Mucosa of stomach (tissue), 1 donor: Measurements from ENCODE around the gene PRDM15.
A peak's percentile ranks its signal among the peaks of the same experiment; 100 is the strongest.

ENCODE experiments used
- H3K27me3 ChIP-seq: one replicate; pipeline ENCODE4 v1.7.0; 2013; ENCODE audit warnings: mild to moderate bottlenecking, low read length; ENCODE audit not compliant: control insufficient read depth, insufficient read depth
- H3K36me3 ChIP-seq: one replicate; pipeline ENCODE4 v1.7.0; 2013; ENCODE audit warnings: low read length; ENCODE audit not compliant: control insufficient read depth, insufficient read depth
- H3K4me1 ChIP-seq: one replicate; pipeline ENCODE4 v1.7.0; 2013; ENCODE audit warnings: mild to moderate bottlenecking, low read length; ENCODE audit not compliant: control insufficient read depth, insufficient read depth
- H3K4me3 ChIP-seq: one replicate; pipeline ENCODE4 v1.7.0; 2013; ENCODE audit warnings: low read length
- H3K9ac ChIP-seq: one replicate; pipeline ENCODE4 v1.7.0; 2013; ENCODE audit warnings: mild to moderate bottlenecking, low read length, moderate library complexity
- H3K9me3 ChIP-seq: one replicate; pipeline ENCODE4 v1.7.0; 2013; ENCODE audit warnings: mild to moderate bottlenecking, low read length, moderate library complexity; ENCODE audit not compliant: control insufficient read depth
- donor health status: Pancreatic carcinoma.

The PRDM15 gene

GRCh38 chr21:41778930-41779600 lies 100.1 kb downstream of the PRDM15 start:
- H3K27me3 ChIP-seq = peaks cover 6% of the 10 kb centered on the region
- H3K9ac ChIP-seq = no peak overlapping the region
- H3K9me3 ChIP-seq = no peaks in the 10 kb centered on the region
- no peaks in the 10 kb centered on the region for H3K36me3 ChIP-seq
- H3K4me1 ChIP-seq = peaks cover 26% of the 10 kb centered on the region
- no peak overlapping the region for H3K4me3 ChIP-seq

GRCh38 chr21:41777951-41778815 lies 101.0 kb downstream of the PRDM15 start:
- Histone ChIP-seq H3K4me3 (no peak overlapping the region), H3K9me3 (no peaks in the 10 kb centered on the region), H3K27me3 (peaks cover 6% of the 10 kb centered on the region), H3K4me1 (peaks cover 18% of the 10 kb centered on the region), H3K9ac (no peak overlapping the region), H3K36me3 (no peaks in the 10 kb centered on the region)

GRCh38 chr21:41776778-41777177 lies 102.4 kb downstream of the PRDM15 start:
- peaks cover 11% of the 10 kb centered on the region for H3K27me3 ChIP-seq
- H3K36me3 ChIP-seq = no peaks in the 10 kb centered on the region
- H3K4me1 ChIP-seq = peaks cover 18% of the 10 kb centered on the region
- no peak overlapping the region for H3K4me3 ChIP-seq
- H3K9me3 ChIP-seq = no peaks in the 10 kb centered on the region
- no peak overlapping the region for H3K9ac ChIP-seq

GRCh38 chr21:41775149-41775472 lies 104.0 kb downstream of the PRDM15 start:
- Histone ChIP-seq H3K4me3 (no peak overlapping the region), H3K4me1 (peaks cover 18% of the 10 kb centered on the region), H3K9ac (no peak overlapping the region), H3K27me3 (peaks cover 11% of the 10 kb centered on the region), H3K9me3 (no peaks in the 10 kb centered on the region), H3K36me3 (no peaks in the 10 kb centered on the region)

GRCh38 chr21:41774467-41775148 lies 104.5 kb downstream of the PRDM15 start:
- Histone ChIP-seq H3K4me1 (peaks cover 16% of the 10 kb centered on the region), H3K36me3 (no peaks in the 10 kb centered on the region), H3K9me3 (no peaks in the 10 kb centered on the region), H3K27me3 (peaks cover 14% of the 10 kb centered on the region), H3K9ac (no peak overlapping the region), H3K4me3 (no peak overlapping the region)

GRCh38 chr21:41772351-41773080 lies 106.6 kb downstream of the PRDM15 start:
- peaks cover 24% of the 10 kb centered on the region for H3K4me1 ChIP-seq
- no peak overlapping the region for H3K9ac ChIP-seq
- no peaks in the 10 kb centered on the region for H3K36me3 ChIP-seq
- H3K9me3 ChIP-seq = no peaks in the 10 kb centered on the region
- H3K4me3 ChIP-seq = no peak overlapping the region
- H3K27me3 ChIP-seq = peaks cover 23% of the 10 kb centered on the region

GRCh38 chr21:41771625-41771945 lies 107.6 kb downstream of the PRDM15 start:
- no peak overlapping the region for H3K9ac ChIP-seq
- H3K4me3 ChIP-seq = no peak overlapping the region
- H3K9me3 ChIP-seq = no peaks in the 10 kb centered on the region
- H3K27me3 ChIP-seq = peaks cover 30% of the 10 kb centered on the region
- H3K4me1 ChIP-seq = peaks cover 24% of the 10 kb centered on the region
- H3K36me3 ChIP-seq = no peaks in the 10 kb centered on the region

GRCh38 chr21:41770901-41771624 lies 108.1 kb downstream of the PRDM15 start:
- H3K9me3 ChIP-seq = no peaks in the 10 kb centered on the region
- no peak overlapping the region for H3K9ac ChIP-seq
- H3K4me3 ChIP-seq = no peak overlapping the region
- H3K36me3 ChIP-seq = no peaks in the 10 kb centered on the region
- H3K4me1 ChIP-seq = peaks cover 24% of the 10 kb centered on the region
- H3K27me3 ChIP-seq = peaks cover 33% of the 10 kb centered on the region

GRCh38 chr21:41769933-41770332 lies 109.2 kb downstream of the PRDM15 start:
- peaks cover 24% of the 10 kb centered on the region for H3K4me1 ChIP-seq
- no peak overlapping the region for H3K9ac ChIP-seq
- H3K36me3 ChIP-seq = no peaks in the 10 kb centered on the region
- H3K4me3 ChIP-seq = no peak overlapping the region
- H3K27me3 ChIP-seq = peaks cover 33% of the 10 kb centered on the region
- no peaks in the 10 kb centered on the region for H3K9me3 ChIP-seq

- Histone ChIP-seq H3K9ac (no peak overlapping the region), H3K4me3 (no peak overlapping the region), H3K27me3 (peaks cover 35% of the 10 kb centered on the region), H3K4me1 (peaks cover 28% of the 10 kb centered on the region), H3K36me3 (no peaks in the 10 kb centered on the region), H3K9me3 (no peaks in the 10 kb centered on the region)
Observed at GRCh38 chr21:41769521-41769920, 109.6 kb downstream of the PRDM15 start.

- H3K27me3 ChIP-seq = peaks cover 36% of the 10 kb centered on the region
- H3K9ac ChIP-seq = peak overlapping the region; percentile 62
- H3K4me1 ChIP-seq = peaks cover 32% of the 10 kb centered on the region
- H3K4me3 ChIP-seq = peak overlapping the region; percentile 11
- H3K9me3 ChIP-seq = no peaks in the 10 kb centered on the region
- H3K36me3 ChIP-seq = no peaks in the 10 kb centered on the region
Observed at GRCh38 chr21:41769111-41769510, 110.0 kb downstream of the PRDM15 start.
